ENCODE results near the gene ZNF292. TPM values are rescaled to one million over a fixed set of nuclear protein-coding genes. Genes with fewer than 3 reads are reported as not detected.
A peak's percentile ranks its signal among the peaks of the same experiment; 100 is the strongest.

Gene ZNF292
- total and polyA plus RNA-seq, 4 donors, result 4.6 to 116 (median 16.5) TPM

DNA sequence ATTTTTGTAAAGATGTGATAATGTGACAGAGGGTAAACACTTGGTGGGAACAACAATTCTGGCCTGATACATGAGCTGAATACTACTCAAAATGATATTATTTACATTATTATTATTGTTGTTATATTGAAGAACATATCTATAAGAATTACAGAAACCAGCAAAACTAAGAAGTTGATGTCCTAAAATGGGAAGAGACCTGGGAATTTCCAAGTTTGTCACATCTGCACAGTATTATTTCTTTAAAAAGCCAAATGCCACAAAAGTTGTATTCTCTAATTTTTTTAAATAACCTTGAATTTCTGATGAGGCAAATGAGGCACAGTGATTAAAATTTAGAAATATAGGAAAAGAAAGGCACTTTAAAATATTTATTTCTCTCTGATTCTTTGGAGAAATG lies 5.0 kb upstream of the ZNF292 start:
- Histone ChIP-seq H3K27ac (ENCODE audit: low read depth in 1 of 2, low read length in 1 of 2) (no peak overlapping the region), H3K36me3 (ENCODE audit: control insufficient read depth in 4 of 4, insufficient read depth in 4 of 4, low read length in 4 of 4) (no peaks in the 10 kb centered on the region), H3K27me3 (ENCODE audit: control insufficient read depth in 3 of 3, insufficient read depth in 3 of 3, low read length in 2 of 3) (no peaks in the 10 kb centered on the region), H3K4me1 (ENCODE audit: control insufficient read depth in 5 of 5, insufficient read depth in 5 of 5, low read length in 5 of 5) (peaks cover 4 to 28% (median 10%) of the 10 kb centered on the region in 5 donors), H3K9ac (ENCODE audit: insufficient read depth in 1 of 2, low read length in 2 of 2) (no peak overlapping the region), H3K9me3 (ENCODE audit: control insufficient read depth in 4 of 4, insufficient read depth in 3 of 4, low read length in 3 of 4) (no peaks in the 10 kb centered on the region), H3K4me3 (no peak overlapping the region)
- DNase-seq (no peak), ATAC-seq (ENCODE audit: insufficient read depth, low FRiP score) (no peak)
- TF ChIP-seq, protein P1, sequence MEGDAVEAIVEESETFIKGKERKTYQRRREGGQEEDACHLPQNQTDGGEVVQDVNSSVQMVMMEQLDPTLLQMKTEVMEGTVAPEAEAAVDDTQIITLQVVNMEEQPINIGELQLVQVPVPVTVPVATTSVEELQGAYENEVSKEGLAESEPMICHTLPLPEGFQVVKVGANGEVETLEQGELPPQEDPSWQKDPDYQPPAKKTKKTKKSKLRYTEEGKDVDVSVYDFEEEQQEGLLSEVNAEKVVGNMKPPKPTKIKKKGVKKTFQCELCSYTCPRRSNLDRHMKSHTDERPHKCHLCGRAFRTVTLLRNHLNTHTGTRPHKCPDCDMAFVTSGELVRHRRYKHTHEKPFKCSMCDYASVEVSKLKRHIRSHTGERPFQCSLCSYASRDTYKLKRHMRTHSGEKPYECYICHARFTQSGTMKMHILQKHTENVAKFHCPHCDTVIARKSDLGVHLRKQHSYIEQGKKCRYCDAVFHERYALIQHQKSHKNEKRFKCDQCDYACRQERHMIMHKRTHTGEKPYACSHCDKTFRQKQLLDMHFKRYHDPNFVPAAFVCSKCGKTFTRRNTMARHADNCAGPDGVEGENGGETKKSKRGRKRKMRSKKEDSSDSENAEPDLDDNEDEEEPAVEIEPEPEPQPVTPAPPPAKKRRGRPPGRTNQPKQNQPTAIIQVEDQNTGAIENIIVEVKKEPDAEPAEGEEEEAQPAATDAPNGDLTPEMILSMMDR (IDR thresholded peaks at IDR 0.05; ENCODE audit: control extremely low read depth, extremely low read depth), result no peak

DNA sequence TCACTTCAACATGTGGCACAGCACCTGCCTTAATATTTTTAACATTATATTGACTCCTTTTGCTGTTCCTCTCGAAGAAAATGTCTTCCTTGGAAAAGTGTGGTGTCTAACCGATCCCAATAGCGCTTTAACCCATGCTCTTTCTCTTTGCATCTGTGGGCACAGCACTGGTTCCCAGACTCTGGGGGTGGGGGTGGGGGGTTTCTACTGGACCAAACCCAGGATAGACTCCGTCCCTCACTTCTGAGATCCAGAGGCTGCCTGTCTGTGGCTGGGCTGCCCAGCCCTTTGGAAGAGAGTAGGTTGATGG lies 3.9 kb upstream of the ZNF292 start:
- ATAC-seq (ENCODE audit: insufficient read depth, low FRiP score), result no peak
- H3K4me3 ChIP-seq, result peak overlapping the region; percentile 55
- DNase-seq, result no peak
- H3K4me1 ChIP-seq (ENCODE audit: control insufficient read depth in 5 of 5, insufficient read depth in 5 of 5, low read length in 5 of 5), result peaks cover 4 to 28% (median 10%) of the 10 kb centered on the region in 5 donors
- peak overlapping the region; percentile 86 to 93 for H3K27ac ChIP-seq (ENCODE audit: low read depth in 1 of 2, low read length in 1 of 2)
- H3K9ac ChIP-seq (ENCODE audit: insufficient read depth in 1 of 2, low read length in 2 of 2), result peak overlapping the region; percentile 68 to 71
- no peaks in the 10 kb centered on the region for H3K27me3 ChIP-seq (ENCODE audit: control insufficient read depth in 3 of 3, insufficient read depth in 3 of 3, low read length in 2 of 3)
- H3K9me3 ChIP-seq (ENCODE audit: control insufficient read depth in 4 of 4, insufficient read depth in 3 of 4, low read length in 3 of 4), result no peaks in the 10 kb centered on the region
- TF ChIP-seq, protein P1 (IDR thresholded peaks at IDR 0.05; ENCODE audit: control extremely low read depth, extremely low read depth), result no peak
- no peaks in the 10 kb centered on the region for H3K36me3 ChIP-seq (ENCODE audit: control insufficient read depth in 4 of 4, insufficient read depth in 4 of 4, low read length in 4 of 4)
- 45 to 47% methylated on average over 4 of the region's 4 CpGs for WGBS, 2 donors

DNA sequence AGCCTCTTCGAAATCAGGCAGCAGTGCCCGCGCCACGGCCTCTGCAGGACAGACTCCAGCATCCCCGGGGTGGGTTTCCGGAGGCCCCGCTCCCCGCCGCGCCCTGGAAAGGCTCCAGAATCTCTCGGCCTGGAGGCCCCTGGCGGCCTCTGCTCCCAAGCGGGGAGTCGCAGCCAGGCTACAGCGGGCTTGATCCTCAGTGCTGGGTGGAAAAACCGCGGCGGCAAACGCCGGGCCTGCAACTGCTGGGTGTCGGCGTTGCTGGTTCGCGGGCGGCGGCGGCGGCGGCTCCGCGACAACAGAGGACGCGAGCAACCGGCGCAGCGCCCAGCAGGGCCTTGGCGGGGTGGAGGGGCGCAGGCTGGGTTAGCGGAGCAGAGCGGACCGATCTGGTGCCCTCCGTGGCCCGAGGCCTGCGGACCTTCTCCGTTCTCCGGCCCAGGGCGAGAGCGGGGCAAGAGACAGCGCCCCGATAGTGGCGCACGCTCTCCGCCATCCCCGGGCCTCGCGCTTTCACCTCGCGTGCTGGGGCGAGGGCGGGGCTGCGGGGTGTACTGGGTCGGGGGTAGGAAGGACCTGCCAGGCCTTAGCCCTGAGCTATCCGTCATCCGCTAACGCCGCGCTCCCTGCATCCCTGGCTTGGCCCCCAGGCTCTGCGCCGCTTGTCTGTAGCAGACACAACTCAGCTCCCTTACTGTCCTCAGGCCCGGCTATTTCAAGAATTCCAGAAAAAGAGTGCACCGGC lies 3.4 kb upstream of the ZNF292 start:
- peak overlapping the region; percentile 68 to 71 for H3K9ac ChIP-seq (ENCODE audit: insufficient read depth in 1 of 2, low read length in 2 of 2)
- H3K4me3 ChIP-seq, result peak overlapping the region; percentile 55
- peak overlapping the region; percentile 86 to 93 for H3K27ac ChIP-seq (ENCODE audit: low read depth in 1 of 2, low read length in 1 of 2)
- no peaks in the 10 kb centered on the region for H3K9me3 ChIP-seq (ENCODE audit: control insufficient read depth in 4 of 4, insufficient read depth in 3 of 4, low read length in 3 of 4)
- DNase-seq (peak; percentile 78 to 82 (median 82)), ATAC-seq (ENCODE audit: insufficient read depth, low FRiP score) (peak; percentile 47)
- peaks cover 4 to 34% (median 10%) of the 10 kb centered on the region in 5 donors for H3K4me1 ChIP-seq (ENCODE audit: control insufficient read depth in 5 of 5, insufficient read depth in 5 of 5, low read length in 5 of 5)
- TF ChIP-seq, protein P1 (IDR thresholded peaks at IDR 0.05; ENCODE audit: control extremely low read depth, extremely low read depth), result no peak
- no peaks in the 10 kb centered on the region for H3K27me3 ChIP-seq (ENCODE audit: control insufficient read depth in 3 of 3, insufficient read depth in 3 of 3, low read length in 2 of 3)
- 0 to 1% methylated on average over 55 to 71 of the region's 71 CpGs for WGBS, 2 donors
- no peaks in the 10 kb centered on the region for H3K36me3 ChIP-seq (ENCODE audit: control insufficient read depth in 4 of 4, insufficient read depth in 4 of 4, low read length in 4 of 4)
